Adrenal gland (tissue), 5 donors: ENCODE measurements around the gene BOLA3.

Experiments used
- POLR2A ChIP-seq, 2 donors: fragments of 450-650 bp; IDR thresholded peaks; one replicate each; pipeline ENCODE4 v1.6.1; 2017; ENCODE audit warnings: antibody characterized with exemption in 2 of 2, mild to moderate bottlenecking in 2 of 2, moderate library complexity in 1 of 2
- TF ChIP-seq, protein P1 (sequence below), 6 experiments: fragments of 450-650 bp in 4 of 6; fragments of 200-600 bp in 2 of 6; sonication (generic) in 1 of 6; IDR thresholded peaks; 1 replicate in 5 of 6; 2 replicates in 1 of 6; pipeline versions ENCODE4 v1.5.1 to v1.8.0; 2016 to 2021; ENCODE audit warnings: antibody characterized with exemption in 6 of 6, mild to moderate bottlenecking in 2 of 6, moderate library complexity in 1 of 6
- donor health status: DM: no; HTN: no; CAD: no.

DNA sequence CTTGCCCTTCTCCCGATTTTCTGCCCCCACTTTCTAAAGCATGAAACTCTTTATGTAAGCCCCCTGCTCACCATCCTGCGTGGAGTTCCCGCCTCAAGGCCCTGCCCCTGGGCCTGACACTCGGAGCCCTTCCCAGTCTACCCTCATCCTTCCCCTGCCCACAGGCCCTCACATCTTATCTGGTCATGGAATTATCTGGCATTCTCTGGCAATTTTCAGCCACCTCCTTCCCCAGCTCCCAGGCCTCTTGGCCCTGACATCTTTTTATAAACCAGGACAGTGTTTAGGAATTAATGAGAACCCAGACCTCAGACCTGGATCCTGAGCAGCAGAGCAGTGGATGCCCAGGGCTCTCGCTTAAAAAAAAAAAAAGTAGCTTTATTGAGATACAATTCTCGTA lies 61.7 kb downstream of the BOLA3 start:
- TF ChIP-seq, protein P1, sequence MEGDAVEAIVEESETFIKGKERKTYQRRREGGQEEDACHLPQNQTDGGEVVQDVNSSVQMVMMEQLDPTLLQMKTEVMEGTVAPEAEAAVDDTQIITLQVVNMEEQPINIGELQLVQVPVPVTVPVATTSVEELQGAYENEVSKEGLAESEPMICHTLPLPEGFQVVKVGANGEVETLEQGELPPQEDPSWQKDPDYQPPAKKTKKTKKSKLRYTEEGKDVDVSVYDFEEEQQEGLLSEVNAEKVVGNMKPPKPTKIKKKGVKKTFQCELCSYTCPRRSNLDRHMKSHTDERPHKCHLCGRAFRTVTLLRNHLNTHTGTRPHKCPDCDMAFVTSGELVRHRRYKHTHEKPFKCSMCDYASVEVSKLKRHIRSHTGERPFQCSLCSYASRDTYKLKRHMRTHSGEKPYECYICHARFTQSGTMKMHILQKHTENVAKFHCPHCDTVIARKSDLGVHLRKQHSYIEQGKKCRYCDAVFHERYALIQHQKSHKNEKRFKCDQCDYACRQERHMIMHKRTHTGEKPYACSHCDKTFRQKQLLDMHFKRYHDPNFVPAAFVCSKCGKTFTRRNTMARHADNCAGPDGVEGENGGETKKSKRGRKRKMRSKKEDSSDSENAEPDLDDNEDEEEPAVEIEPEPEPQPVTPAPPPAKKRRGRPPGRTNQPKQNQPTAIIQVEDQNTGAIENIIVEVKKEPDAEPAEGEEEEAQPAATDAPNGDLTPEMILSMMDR (IDR thresholded peaks at IDR 0.05), result no peak
- TF ChIP-seq POLR2A (IDR thresholded peaks at IDR 0.05), result no peak
